Erythroblast (primary cell): ENCODE measurements around the gene HEXD.

ENCODE experiments used
- GATA1 ChIP-seq: IDR thresholded peaks from 2 replicates; pipeline ENCODE4 v1.6.1; 2011; ENCODE audit warnings: low read depth, mild to moderate bottlenecking, control low read depth, low read length, moderate library complexity
- POLR2A ChIP-seq: IDR thresholded peaks from 2 replicates; pipeline ENCODE4 v1.6.1; 2011; ENCODE audit warnings: mild to moderate bottlenecking, low read length

DNA sequence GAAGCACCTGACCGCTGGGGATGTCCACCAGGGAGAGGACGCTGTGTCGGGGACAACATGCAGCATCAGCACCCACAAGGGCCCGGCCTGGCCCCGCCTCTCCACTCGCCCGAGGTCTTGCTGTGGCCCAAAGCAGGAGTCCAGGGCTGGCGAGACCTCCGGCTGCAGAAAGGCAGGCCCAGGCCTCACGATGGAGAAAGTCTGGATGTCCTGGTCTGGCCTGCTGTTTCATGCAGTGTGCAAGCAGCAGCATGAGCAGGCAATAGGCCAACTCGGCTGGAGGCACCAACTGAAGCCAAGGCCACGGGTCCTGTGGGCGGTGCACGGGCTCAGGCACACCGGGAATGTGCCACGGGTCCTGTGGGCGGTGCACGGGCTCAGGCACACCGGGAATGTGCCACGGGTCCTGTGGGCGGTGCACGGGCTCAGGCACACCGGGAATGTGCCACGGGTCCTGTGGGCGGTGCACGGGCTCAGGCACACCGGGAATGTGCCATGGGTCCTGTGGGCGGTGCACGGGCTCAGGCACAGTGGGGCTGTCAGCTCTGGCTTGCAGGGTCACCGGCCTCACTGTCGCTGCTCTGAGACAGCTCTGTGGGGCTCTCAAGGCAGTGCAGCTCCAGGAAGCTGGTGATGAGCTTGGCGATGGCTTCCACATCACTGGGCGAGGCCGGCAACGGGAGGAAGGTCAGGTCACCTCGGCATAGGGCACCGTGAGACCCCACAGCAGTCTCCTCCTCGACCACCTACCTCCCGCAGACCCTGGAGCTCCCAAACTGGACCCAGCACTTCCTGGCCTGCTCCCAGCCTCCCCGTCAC, 25.5 kb downstream of the HEXD start:
- TF ChIP-seq POLR2A (no peak), GATA1 (no peak)
